Choroid plexus epithelial cell (primary cell): Measurements from ENCODE around the gene CTIF.

Experiments
- DNase-seq: peaks from one replicate; pipeline ENCODE4 v3.0.0-alpha.2; 2010; ENCODE audit warnings: low read depth
- H3K4me3 ChIP-seq: 2 replicates; pipeline ENCODE4 v1.5.1; 2011; ENCODE audit warnings: low read depth, mild to moderate bottlenecking, control low read depth, low read length, moderate library complexity
- TF ChIP-seq, protein P1 (sequence below): conservative IDR thresholded peaks from 2 replicates; pipeline ENCODE4 v1.5.1; 2011; ENCODE audit warnings: low read depth, mild to moderate bottlenecking, control low read depth, inconsistent platforms, low read length, moderate library complexity

The CTIF gene

DNA sequence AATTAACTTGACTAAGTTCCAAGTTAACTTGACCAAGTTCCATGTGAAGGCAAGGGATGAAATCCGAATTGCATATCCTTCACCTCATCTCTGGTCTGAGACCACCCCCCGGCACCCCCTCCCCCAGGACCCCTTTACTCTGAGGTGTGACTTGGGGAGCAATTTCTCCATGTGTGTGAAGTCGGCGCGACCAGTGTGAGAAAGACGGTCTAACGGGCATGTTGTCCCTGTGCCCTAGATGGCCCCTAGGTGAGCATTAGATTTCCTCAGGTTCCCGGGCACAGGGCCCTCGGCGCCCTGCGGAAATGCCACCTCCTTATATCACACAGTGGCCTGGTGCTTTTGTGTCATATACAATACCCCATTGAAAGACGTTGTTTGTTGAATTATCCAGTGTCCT lies 137.1 kb downstream of the CTIF start:
- DNase-seq = no peak
- TF ChIP-seq, protein P1, sequence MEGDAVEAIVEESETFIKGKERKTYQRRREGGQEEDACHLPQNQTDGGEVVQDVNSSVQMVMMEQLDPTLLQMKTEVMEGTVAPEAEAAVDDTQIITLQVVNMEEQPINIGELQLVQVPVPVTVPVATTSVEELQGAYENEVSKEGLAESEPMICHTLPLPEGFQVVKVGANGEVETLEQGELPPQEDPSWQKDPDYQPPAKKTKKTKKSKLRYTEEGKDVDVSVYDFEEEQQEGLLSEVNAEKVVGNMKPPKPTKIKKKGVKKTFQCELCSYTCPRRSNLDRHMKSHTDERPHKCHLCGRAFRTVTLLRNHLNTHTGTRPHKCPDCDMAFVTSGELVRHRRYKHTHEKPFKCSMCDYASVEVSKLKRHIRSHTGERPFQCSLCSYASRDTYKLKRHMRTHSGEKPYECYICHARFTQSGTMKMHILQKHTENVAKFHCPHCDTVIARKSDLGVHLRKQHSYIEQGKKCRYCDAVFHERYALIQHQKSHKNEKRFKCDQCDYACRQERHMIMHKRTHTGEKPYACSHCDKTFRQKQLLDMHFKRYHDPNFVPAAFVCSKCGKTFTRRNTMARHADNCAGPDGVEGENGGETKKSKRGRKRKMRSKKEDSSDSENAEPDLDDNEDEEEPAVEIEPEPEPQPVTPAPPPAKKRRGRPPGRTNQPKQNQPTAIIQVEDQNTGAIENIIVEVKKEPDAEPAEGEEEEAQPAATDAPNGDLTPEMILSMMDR = no peak
- H3K4me3 ChIP-seq = no peak overlapping the region

DNA sequence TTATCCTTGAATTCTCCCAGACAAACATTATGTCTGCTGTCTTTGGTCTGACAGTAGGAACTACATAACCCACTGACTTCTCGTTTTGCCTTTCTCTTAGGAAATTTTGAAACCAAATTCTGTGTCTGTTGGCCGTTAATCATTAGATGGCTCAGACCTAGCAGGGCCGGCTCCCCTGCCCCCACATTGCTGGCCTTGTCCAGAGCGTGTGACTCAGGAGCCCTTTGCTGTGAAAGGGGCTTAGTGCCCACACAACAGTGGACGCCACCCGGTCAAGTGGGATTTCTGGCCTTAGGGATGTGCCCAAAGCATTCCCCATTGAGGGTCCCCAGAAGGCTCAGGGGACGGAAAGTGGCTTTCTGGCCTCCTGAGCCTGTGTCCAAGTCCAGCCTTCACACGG lies 137.5 kb downstream of the CTIF start:
- TF ChIP-seq, protein P1 = no peak
- DNase-seq = no peak
- no peak overlapping the region for H3K4me3 ChIP-seq

DNA sequence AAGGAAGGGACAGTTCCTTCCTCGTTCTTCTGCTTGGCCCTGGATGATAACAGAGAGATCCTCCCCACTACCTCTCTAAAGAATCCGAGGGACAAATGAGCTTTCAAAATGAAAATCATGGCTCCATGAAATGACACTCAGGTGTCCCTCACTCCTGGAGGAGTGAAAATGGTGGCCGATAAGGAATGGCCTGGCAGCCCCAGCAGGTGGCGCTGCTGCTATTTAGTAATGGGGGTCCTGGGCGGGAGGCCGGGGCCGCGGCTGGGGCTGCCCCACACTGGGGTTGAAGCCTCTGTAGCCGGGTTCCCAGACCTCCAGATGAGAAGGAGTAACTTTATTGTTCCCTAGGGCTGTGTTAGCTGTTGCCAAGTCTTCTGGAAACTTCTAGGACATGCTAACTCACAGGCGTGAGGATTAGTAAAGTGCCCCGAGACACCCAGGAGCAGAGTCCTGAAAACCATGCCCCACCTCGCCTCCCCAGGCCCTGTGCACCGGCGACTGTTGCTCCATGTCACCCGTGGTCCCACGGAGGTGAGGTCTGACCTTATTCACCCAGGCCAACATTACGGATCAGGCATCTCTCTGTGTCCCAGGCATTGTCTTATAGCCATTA lies 138.0 kb downstream of the CTIF start:
- peak; percentile 59 for DNase-seq
- TF ChIP-seq, protein P1 = peak; percentile 90
- no peak overlapping the region for H3K4me3 ChIP-seq

DNA sequence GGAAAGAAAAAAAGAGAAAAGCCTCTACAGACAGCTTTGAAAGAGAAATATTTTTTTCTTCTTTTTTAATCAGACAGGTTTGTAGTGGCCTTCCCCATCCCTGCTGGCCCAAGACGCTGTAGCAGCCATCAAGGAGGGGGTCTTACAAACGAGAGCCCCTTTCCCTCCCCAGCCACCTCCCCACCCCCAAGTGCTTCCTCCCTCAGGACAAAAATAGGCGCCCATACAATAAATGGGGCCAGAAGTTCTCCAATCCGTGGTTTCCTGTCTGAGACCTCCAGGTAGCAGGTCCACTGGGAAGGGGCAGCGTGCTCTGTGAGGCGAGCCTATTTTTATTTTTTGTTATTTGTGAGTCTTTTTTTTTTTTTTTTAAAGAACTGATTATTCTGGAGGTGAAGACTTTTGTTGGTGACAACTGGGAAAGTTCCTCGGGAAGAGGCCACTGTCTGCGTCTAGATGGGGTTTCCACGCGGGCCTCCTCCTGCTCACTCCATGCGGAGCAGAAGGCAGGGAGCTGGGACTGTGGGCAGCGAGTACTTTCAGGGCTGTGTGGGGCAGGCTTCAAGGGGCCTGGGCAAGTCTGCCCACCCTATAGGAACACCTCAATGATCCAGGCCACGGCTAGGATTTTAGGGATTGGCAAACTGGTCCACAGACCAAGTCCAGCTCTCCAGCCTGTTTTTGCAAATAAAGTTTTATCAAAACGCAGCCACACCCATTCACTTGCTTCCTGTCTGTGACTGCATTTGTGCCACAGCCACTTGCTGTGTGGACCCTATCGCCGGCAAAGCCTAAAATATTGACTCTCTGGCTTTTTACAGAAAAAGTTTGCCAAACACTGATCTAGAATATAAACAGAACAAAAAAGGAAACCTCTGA lies 139.6 kb downstream of the CTIF start:
- TF ChIP-seq, protein P1 = no peak
- DNase-seq = no peak
- no peak overlapping the region for H3K4me3 ChIP-seq

DNA sequence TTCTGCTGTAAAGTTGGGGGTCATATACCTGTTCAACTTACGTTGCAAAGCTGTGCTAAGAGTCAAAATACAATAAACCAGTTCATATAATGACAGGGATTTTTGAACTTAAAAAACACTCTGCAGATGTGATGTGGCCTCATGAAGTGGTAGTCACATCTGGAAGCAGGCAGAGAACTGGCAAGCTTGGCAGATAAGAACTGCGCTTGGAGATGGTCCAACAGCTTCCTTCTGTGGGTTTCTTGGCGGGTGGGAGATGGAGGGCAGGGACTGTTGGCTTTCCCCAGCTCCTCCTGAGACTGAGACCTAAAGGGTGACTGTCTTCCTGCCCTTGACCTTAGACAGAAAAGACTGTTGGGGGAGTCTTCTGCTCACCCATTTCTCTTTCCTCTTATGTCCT lies 140.4 kb downstream of the CTIF start:
- DNase-seq = no peak
- H3K4me3 ChIP-seq = no peak overlapping the region
- TF ChIP-seq, protein P1 = no peak

DNA sequence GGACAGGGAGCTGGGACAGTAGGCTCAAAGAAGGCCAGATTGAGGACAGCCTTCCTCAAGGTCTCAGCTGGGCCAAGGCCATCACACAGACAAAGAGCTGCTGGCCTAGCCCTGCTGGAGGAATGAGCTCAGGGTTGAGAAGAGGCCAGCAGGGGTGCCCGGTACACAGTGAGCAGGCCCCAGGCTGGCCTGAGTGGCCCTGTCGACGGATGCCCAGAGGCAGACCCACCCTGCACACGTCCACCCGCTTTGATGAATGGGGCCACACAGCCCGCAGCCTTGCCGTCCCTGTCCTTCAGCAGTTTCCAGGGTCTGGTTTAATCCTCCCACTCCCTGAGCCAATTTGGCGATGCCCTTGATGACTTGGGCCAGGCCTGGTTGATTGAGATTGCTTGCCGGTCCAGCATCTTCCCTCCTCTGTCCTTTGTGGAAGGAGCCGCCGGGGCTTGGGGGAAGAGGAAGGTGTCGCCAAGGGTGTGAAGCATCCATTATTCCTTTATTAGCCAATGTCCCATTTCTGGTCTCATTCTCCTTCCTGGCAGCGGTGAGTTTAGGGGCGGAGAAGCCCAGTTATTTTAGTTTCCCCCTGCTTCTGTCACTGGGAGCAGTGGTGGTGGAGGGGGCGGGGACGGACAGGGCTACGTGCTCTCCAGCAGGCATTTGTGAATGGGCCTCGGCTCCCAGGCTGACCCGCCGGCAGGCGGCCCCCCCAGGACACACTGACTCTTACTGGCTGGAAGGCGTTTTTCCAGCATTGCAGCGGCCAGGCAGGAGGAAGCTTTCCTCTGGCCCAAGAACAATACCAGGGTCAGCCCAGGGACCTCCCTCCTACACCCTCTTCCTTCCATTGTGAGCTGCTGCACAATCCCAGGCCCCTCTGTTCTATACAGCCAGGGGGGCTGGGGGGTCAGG lies 141.8 kb downstream of the CTIF start:
- DNase-seq = peak; percentile 33
- TF ChIP-seq, protein P1 = peak; percentile 40
- H3K4me3 ChIP-seq = no peak overlapping the region
